ENCODE results near the gene COPZ2.

DNA sequence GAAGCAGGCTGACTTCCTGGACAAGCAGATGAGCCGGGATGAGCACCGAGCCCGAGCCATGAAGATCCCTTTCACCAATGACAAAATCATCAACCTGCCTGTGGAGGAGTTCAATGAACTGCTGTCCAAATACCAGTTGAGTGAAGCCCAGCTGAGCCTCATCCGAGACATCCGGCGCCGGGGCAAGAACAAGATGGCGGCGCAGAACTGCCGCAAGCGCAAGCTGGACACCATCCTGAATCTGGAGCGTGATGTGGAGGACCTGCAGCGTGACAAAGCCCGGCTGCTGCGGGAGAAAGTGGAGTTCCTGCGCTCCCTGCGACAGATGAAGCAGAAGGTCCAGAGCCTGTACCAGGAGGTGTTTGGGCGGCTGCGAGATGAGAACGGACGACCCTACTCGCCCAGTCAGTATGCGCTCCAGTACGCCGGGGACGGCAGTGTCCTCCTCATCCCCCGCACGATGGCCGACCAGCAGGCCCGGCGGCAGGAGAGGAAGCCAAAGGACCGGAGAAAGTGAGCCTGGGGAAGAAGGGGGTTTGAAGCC is 21.6 kb upstream of the COPZ2 start:
- TF ChIP-seq PCBP1 (IDR thresholded peaks at IDR 0.05; ENCODE audit: low read depth, low read length, poor library complexity, severe bottlenecking), result no peak
- TF ChIP-seq, protein P1, sequence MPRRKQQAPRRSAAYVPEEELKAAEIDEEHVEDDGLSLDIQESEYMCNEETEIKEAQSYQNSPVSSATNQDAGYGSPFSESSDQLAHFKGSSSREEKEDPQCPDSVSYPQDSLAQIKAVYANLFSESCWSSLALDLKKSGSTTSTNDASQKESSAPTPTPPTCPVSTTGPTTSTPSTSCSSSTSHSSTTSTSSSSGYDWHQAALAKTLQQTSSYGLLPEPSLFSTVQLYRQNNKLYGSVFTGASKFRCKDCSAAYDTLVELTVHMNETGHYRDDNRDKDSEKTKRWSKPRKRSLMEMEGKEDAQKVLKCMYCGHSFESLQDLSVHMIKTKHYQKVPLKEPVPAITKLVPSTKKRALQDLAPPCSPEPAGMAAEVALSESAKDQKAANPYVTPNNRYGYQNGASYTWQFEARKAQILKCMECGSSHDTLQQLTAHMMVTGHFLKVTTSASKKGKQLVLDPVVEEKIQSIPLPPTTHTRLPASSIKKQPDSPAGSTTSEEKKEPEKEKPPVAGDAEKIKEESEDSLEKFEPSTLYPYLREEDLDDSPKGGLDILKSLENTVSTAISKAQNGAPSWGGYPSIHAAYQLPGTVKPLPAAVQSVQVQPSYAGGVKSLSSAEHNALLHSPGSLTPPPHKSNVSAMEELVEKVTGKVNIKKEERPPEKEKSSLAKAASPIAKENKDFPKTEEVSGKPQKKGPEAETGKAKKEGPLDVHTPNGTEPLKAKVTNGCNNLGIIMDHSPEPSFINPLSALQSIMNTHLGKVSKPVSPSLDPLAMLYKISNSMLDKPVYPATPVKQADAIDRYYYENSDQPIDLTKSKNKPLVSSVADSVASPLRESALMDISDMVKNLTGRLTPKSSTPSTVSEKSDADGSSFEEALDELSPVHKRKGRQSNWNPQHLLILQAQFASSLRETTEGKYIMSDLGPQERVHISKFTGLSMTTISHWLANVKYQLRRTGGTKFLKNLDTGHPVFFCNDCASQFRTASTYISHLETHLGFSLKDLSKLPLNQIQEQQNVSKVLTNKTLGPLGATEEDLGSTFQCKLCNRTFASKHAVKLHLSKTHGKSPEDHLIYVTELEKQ (CRISPR knock-in tag; IDR thresholded peaks at IDR 0.05), result no peak
- no peak for TF ChIP-seq YY1 (IDR thresholded peaks at IDR 0.05; ENCODE audit: borderline replicate concordance in 1 of 3, control insufficient read depth in 1 of 3, extremely low read depth in 1 of 3, insufficient read depth in 3 of 3, insufficient read length in 1 of 3, insufficient replicate concordance in 2 of 3, low read depth in 1 of 3, low read length in 2 of 3)
- TF ChIP-seq MYBL2 (IDR thresholded peaks at IDR 0.05; ENCODE audit: low read depth), result no peak
- no peak for TF ChIP-seq MYBL2 (CRISPR knock-in tag; IDR thresholded peaks at IDR 0.05; ENCODE audit: borderline replicate concordance)
- TF ChIP-seq ZKSCAN1 (IDR thresholded peaks at IDR 0.05; ENCODE audit: low read depth, low read length), result no peak
- TF ChIP-seq RFX5 (IDR thresholded peaks at IDR 0.05; ENCODE audit: low read depth, low read length), result no peak
- no peak for TF ChIP-seq ZNF23 (CRISPR knock-in tag; IDR thresholded peaks at IDR 0.05)
- TF ChIP-seq JUN (IDR thresholded peaks at IDR 0.05; ENCODE audit: borderline replicate concordance, low read depth, low read length), result no peak
- TF ChIP-seq JUN (CRISPR knock-in tag; IDR thresholded peaks at IDR 0.05; ENCODE audit: borderline replicate concordance), result no peak
- TF ChIP-seq, protein P2, sequence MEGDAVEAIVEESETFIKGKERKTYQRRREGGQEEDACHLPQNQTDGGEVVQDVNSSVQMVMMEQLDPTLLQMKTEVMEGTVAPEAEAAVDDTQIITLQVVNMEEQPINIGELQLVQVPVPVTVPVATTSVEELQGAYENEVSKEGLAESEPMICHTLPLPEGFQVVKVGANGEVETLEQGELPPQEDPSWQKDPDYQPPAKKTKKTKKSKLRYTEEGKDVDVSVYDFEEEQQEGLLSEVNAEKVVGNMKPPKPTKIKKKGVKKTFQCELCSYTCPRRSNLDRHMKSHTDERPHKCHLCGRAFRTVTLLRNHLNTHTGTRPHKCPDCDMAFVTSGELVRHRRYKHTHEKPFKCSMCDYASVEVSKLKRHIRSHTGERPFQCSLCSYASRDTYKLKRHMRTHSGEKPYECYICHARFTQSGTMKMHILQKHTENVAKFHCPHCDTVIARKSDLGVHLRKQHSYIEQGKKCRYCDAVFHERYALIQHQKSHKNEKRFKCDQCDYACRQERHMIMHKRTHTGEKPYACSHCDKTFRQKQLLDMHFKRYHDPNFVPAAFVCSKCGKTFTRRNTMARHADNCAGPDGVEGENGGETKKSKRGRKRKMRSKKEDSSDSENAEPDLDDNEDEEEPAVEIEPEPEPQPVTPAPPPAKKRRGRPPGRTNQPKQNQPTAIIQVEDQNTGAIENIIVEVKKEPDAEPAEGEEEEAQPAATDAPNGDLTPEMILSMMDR (IDR thresholded peaks at IDR 0.05 in 2 of 3, conservative IDR thresholded peaks at IDR 0.05 in 1 of 3; ENCODE audit: insufficient read depth in 2 of 3, low read depth in 1 of 3, low read length in 3 of 3), result no peak
- TF ChIP-seq FUS (optimal IDR thresholded peaks at IDR 0.05; ENCODE audit: low read depth, low read length), result no peak

Measured in K562 (cell line).